SK-N-SH (cell line): Measurements from ENCODE around the gene ESRRG. TPM values are rescaled to one million over a fixed set of nuclear protein-coding genes. Genes with fewer than 3 reads are reported as not detected.

Experiments
- CTCF ChIA-PET: fragments of 300-600, 350-600 bp; formaldehyde crosslinking; extraction: SDS; loops from one replicate; lab custom pipeline; 2021; lab: Yijun Ruan, JAX
- POLR2A ChIA-PET: fragments of 350-600 bp; sonication (Branson Sonifier 250); formaldehyde crosslinking; extraction: SDS; loops from one replicate; lab custom pipeline; 2020; ENCODE audit warnings: antibody characterized with exemption, inconsistent platforms; lab: Yijun Ruan, JAX
- DNase-seq: peaks from one replicate; pipeline ENCODE4 v3.0.0; 2012
- H2AFZ ChIP-seq: fragments of 200-600 bp; sonication (generic); 2 replicates; pipeline ENCODE4 v1.8.1; 2016; ENCODE audit warnings: antibody characterized with exemption, mild to moderate bottlenecking, low read depth
- H3F3A ChIP-seq: fragments of 200-600 bp; sonication (generic); replicated peaks from 2 replicates; pipeline ENCODE3; 2016; ENCODE audit warnings: antibody characterized with exemption, mild to moderate bottlenecking; ENCODE audit not compliant: insufficient read depth
- H3K27ac ChIP-seq, 2 experiments: fragments of 200-500 bp in 1 of 2; fragments of 200-600 bp in 1 of 2; sonication (Bioruptor generic) in 1 of 2; sonication (generic), shearing (Covaris generic) in 1 of 2; 2 replicates each; pipeline versions ENCODE4 v1.5.1 to v1.6.1; 2014 to 2016; ENCODE audit warnings: low read depth in 2 of 2, inconsistent platforms in 1 of 2, low read length in 1 of 2, mild to moderate bottlenecking in 1 of 2, mixed read lengths in 1 of 2
- H3K27me3 ChIP-seq: fragments of 200-600 bp; sonication (generic), shearing (Covaris generic); 2 replicates; pipeline ENCODE4 v1.6.1; 2016; ENCODE audit warnings: mixed run types; ENCODE audit not compliant: insufficient read depth
- H3K36me3 ChIP-seq, 2 experiments: fragments of 200-500 bp in 1 of 2; fragments of 200-600 bp in 1 of 2; sonication (Bioruptor generic) in 1 of 2; sonication (generic) in 1 of 2; replicated peaks in 1 of 2; 2 replicates each; pipeline versions ENCODE3 to v1.5.1; 2014 to 2016; ENCODE audit warnings: low read length in 1 of 2, mild to moderate bottlenecking in 1 of 2; ENCODE audit not compliant: insufficient read depth in 2 of 2, control insufficient read depth in 1 of 2
- H3K4me1 ChIP-seq, 2 experiments: fragments of 200-500 bp in 1 of 2; fragments of 200-600 bp in 1 of 2; sonication (Bioruptor generic) in 1 of 2; sonication (generic), shearing (Covaris generic) in 1 of 2; 2 replicates each; pipeline versions ENCODE4 v1.5.1 to v1.6.1; 2014 to 2016; ENCODE audit warnings: low read depth in 1 of 2, low read length in 1 of 2, mixed run types in 1 of 2; ENCODE audit not compliant: insufficient read depth in 2 of 2, control insufficient read depth in 1 of 2
- H3K4me2 ChIP-seq: fragments of 200-600 bp; sonication (generic), shearing (Covaris generic); 2 replicates; pipeline ENCODE4 v1.6.1; 2017; ENCODE audit warnings: mixed run types
- H3K4me3 ChIP-seq, 2 experiments: fragments of 200-500 bp in 1 of 2; fragments of 200-600 bp in 1 of 2; sonication (Bioruptor generic) in 1 of 2; sonication (generic), shearing (Covaris generic) in 1 of 2; 2 replicates each; pipeline versions ENCODE4 v1.5.1 to v1.8.1; 2014 to 2016; ENCODE audit warnings: low read depth in 2 of 2, inconsistent platforms in 1 of 2, low read length in 1 of 2, mild to moderate bottlenecking in 1 of 2, mixed read lengths in 1 of 2, moderate library complexity in 1 of 2
- H3K79me2 ChIP-seq: fragments of 200-600 bp; sonication (generic); 2 replicates; pipeline ENCODE4 v1.8.1; 2017; ENCODE audit warnings: mild to moderate bottlenecking; ENCODE audit not compliant: insufficient read depth
- H3K9ac ChIP-seq: fragments of 200-600 bp; sonication (generic); 2 replicates; pipeline ENCODE4 v1.6.1; 2017; ENCODE audit warnings: mixed run types
- H3K9me2 ChIP-seq: fragments of 200-600 bp; sonication (generic); 2 replicates; pipeline ENCODE4 v1.6.1; 2017; ENCODE audit warnings: mixed run types
- H3K9me3 ChIP-seq: fragments of 200-600 bp; sonication (generic); 2 replicates; pipeline ENCODE4 v1.6.1; 2017; ENCODE audit warnings: mixed run types, mild to moderate bottlenecking, moderate library complexity
- H4K20me1 ChIP-seq: fragments of 200-600 bp; sonication (generic); 2 replicates; pipeline ENCODE4 v1.6.1; 2017; ENCODE audit warnings: mild to moderate bottlenecking, mixed run types; ENCODE audit not compliant: insufficient read depth
- CHD2 ChIP-seq: fragments of 150-350 bp; IDR thresholded peaks from 2 replicates; pipeline ENCODE4 v1.6.1; 2018; ENCODE audit warnings: low read length; ENCODE audit not compliant: partially characterized antibody
- CTCF ChIP-seq: fragments of 200-600 bp; sonication (generic); IDR thresholded peaks from 2 replicates; pipeline ENCODE4 v1.6.1; 2017; ENCODE audit warnings: antibody characterized with exemption, mild to moderate bottlenecking, moderate library complexity
- ELF1 ChIP-seq: IDR thresholded peaks from 2 replicates; pipeline ENCODE4 v1.4.0; 2012
- EP300 ChIP-seq, 2 experiments: IDR thresholded peaks; 2 replicates each; pipeline versions ENCODE4 v1.4.0 to v1.6.1; 2012; ENCODE audit warnings: borderline replicate concordance in 1 of 2, low read depth in 1 of 2, low read length in 1 of 2
- FOXJ3 ChIP-seq: sonication (generic); formaldehyde crosslinking; IDR thresholded peaks from 2 replicates; pipeline ENCODE4 v1.5.1; 2020; ENCODE audit warnings: mild to moderate bottlenecking, missing genetic modification reagents
- GABPA ChIP-seq: IDR thresholded peaks from 2 replicates; pipeline ENCODE4 v1.4.0; 2012; ENCODE audit warnings: low read depth, mild to moderate bottlenecking
- MAX ChIP-seq: IDR thresholded peaks from 2 replicates; pipeline ENCODE4 v1.4.0; 2012; ENCODE audit warnings: low read depth
- MEF2A ChIP-seq: IDR thresholded peaks from 2 replicates; pipeline ENCODE4 v1.4.0; 2012; ENCODE audit warnings: low read depth, borderline replicate concordance
- NRF1 ChIP-seq: IDR thresholded peaks from 2 replicates; pipeline ENCODE4 v1.6.1; 2012; ENCODE audit warnings: low read depth, mild to moderate bottlenecking, low read length
- RAD21 ChIP-seq: IDR thresholded peaks from 2 replicates; pipeline ENCODE4 v1.6.1; 2012; ENCODE audit warnings: mild to moderate bottlenecking, low read length
- RCOR1 ChIP-seq: fragments of 150-350 bp; IDR thresholded peaks from 2 replicates; pipeline ENCODE4 v1.6.1; 2017; ENCODE audit warnings: antibody characterized with exemption, low read length
- REST ChIP-seq: IDR thresholded peaks from 2 replicates; pipeline ENCODE4 v1.6.1; 2012; ENCODE audit warnings: mild to moderate bottlenecking, low read depth, low read length, moderate library complexity
- RFX5 ChIP-seq: IDR thresholded peaks from 2 replicates; pipeline ENCODE4 v1.6.1; 2012; ENCODE audit warnings: mild to moderate bottlenecking, improper control_type of control experiment, low read length
- RXRA ChIP-seq: IDR thresholded peaks from 2 replicates; pipeline ENCODE4 v1.4.0; 2012; ENCODE audit warnings: low read depth, mild to moderate bottlenecking, borderline replicate concordance
- TCF12 ChIP-seq: IDR thresholded peaks from 2 replicates; pipeline ENCODE4 v1.4.0; 2012
- WGBS: methylation state at CpG from one replicate; pipeline ENCODE4 v1.1.6; 2017; ENCODE audit warnings: low lambda C conversion rate; 5-methylcytosine and 5-hydroxymethylcytosine counted together
- polyA plus RNA-seq, 3 experiments: library from polyadenylated mRNA; depleted of rRNA; stranded (reverse); fragments of >200 nt; gene quantifications; 2 replicates each; pipeline ENCODE4 v1.2.3, GENCODE V29; 2012

Gene ESRRG
- polyA plus RNA-seq, 1 of the 3 experiments (the other 2 are of a cell fraction): 0.26 TPM

GRCh38 chr1:216587715-216588114 is 135.5 kb downstream of the ESRRG start:
- Histone ChIP-seq H2AFZ (no peak overlapping the region), H3K79me2 (no peaks in the 10 kb centered on the region), H3K4me2 (no peak overlapping the region), H3K27me3 (no peaks in the 10 kb centered on the region), H3K9me2 (no peaks in the 10 kb centered on the region), H3F3A (no peaks in the 10 kb centered on the region), H3K27ac (no peak overlapping the region), H3K4me3 (no peak overlapping the region), H3K9me3 (no peaks in the 10 kb centered on the region), H3K36me3 (no peaks in the 10 kb centered on the region), H3K4me1 (no peaks in the 10 kb centered on the region; a peak in 1 of 4 replicates), H3K9ac (no peak overlapping the region), H4K20me1 (no peaks in the 10 kb centered on the region)
- ChIA-PET CTCF (interaction anchor here (1.6 kb wide), 1 partner anchor 367 kb away, joined by 4 read pairs; no protein-coding TSS in a partner anchor), POLR2A (no interaction called here)
- TF ChIP-seq TCF12 (no peak), ELF1 (no peak), RFX5 (no peak), REST (no peak), MAX (no peak), CHD2 (no peak), MEF2A (no peak), NRF1 (no peak), RCOR1 (no peak), GABPA (no peak), CTCF (no peak), FOXJ3 (CRISPR knock-in tag) (no peak), EP300 (IDR thresholded peaks at IDR 0.05; ENCODE audit: borderline replicate concordance in 1 of 2, low read depth in 1 of 2, low read length in 1 of 2) (no peak)
- no peak for DNase-seq

GRCh38 chr1:216582151-216582550 is 141.1 kb downstream of the ESRRG start:
- Histone ChIP-seq H3K27ac (peak overlapping the region in 1 of 2 experiments; percentile 98; a peak in 1 of 4 replicates), H3K4me3 (no peak overlapping the region), H3K36me3 (no peaks in the 10 kb centered on the region), H3K79me2 (no peaks in the 10 kb centered on the region), H3K27me3 (no peaks in the 10 kb centered on the region), H3K4me1 (peaks cover 0 to 20% of the 10 kb centered on the region in 2 experiments; a peak in 2 of 4 replicates), H3K9me3 (no peaks in the 10 kb centered on the region), H3F3A (no peaks in the 10 kb centered on the region), H2AFZ (no peak overlapping the region), H4K20me1 (no peaks in the 10 kb centered on the region), H3K9ac (no peak overlapping the region), H3K9me2 (no peaks in the 10 kb centered on the region), H3K4me2 (no peak overlapping the region)
- DNase-seq: no peak
- POLR2A ChIA-PET: no interaction called here
- TF ChIP-seq RAD21: no peak
- TF ChIP-seq RXRA: no peak
- CTCF ChIA-PET: interaction anchor here (0.7 to 1.4 kb wide), 2 partner anchors 50 to 168 kb away, joined by 3 read pairs; no protein-coding TSS in a partner anchor
- WGBS: 62% methylated on average over 2 of the region's 2 CpGs
